ENCODE data around the gene FLACC1.

The FLACC1 gene

DNA sequence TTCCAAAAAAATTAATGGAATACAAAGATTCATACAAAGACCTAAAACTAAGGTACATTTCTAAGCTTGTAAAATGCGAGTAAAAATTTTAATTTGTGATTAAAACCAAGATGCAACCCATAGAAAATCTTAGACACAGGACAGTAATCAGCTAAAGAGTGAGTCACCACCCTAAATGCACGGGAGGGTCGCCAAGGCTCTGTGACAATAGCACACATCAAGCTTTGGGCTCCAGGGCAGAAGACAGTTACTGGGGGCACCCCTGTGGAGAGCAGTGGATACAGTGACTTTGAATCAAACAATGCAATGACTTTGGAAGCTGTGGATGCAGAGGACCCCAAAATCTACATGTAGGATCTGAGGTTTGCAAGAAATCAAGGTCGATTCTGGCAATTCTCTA lies 7.5 kb downstream of the FLACC1 start:
- H3K4me3 ChIP-seq (ENCODE audit: low read length), result no peak overlapping the region
- no peak for DNase-seq (ENCODE audit: low read depth)
- TF ChIP-seq, protein P1, sequence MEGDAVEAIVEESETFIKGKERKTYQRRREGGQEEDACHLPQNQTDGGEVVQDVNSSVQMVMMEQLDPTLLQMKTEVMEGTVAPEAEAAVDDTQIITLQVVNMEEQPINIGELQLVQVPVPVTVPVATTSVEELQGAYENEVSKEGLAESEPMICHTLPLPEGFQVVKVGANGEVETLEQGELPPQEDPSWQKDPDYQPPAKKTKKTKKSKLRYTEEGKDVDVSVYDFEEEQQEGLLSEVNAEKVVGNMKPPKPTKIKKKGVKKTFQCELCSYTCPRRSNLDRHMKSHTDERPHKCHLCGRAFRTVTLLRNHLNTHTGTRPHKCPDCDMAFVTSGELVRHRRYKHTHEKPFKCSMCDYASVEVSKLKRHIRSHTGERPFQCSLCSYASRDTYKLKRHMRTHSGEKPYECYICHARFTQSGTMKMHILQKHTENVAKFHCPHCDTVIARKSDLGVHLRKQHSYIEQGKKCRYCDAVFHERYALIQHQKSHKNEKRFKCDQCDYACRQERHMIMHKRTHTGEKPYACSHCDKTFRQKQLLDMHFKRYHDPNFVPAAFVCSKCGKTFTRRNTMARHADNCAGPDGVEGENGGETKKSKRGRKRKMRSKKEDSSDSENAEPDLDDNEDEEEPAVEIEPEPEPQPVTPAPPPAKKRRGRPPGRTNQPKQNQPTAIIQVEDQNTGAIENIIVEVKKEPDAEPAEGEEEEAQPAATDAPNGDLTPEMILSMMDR (conservative IDR thresholded peaks at IDR 0.05; ENCODE audit: low read length), result no peak

- no peak overlapping the region for H3K4me3 ChIP-seq (ENCODE audit: low read length)
- TF ChIP-seq, protein P1 (conservative IDR thresholded peaks at IDR 0.05; ENCODE audit: low read length), result no peak
- no peak for DNase-seq (ENCODE audit: low read depth)
These were observed 8.4 kb downstream of the FLACC1 start for GRCh38 chr2:201348758-201349157.

DNA sequence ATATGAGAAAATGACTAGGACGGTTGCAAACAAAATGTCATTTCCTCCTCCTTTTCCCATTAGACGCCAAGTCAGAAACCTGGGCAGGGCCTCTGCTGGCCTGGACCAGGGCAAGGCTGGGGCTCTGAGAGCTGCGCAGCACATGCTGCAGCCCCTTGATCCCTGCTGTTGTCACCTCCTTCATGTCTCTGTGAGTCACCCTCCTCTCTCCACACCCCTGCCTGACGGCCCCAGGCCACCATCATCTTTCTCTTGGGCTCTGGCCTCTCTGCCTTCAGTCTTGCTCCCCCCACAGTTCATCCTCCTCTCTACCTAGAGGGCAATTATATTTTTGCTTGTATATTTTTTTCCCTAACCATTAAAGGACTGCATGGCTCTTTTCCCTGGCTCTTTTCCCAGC lies 10.0 kb downstream of the FLACC1 start:
- TF ChIP-seq, protein P1 (conservative IDR thresholded peaks at IDR 0.05; ENCODE audit: low read length), result no peak
- DNase-seq (ENCODE audit: low read depth), result no peak
- no peak overlapping the region for H3K4me3 ChIP-seq (ENCODE audit: low read length)

- H3K4me3 ChIP-seq (ENCODE audit: low read length), result no peak overlapping the region
- DNase-seq (ENCODE audit: low read depth), result no peak
- TF ChIP-seq, protein P1 (conservative IDR thresholded peaks at IDR 0.05; ENCODE audit: low read length), result no peak
These were observed 11.4 kb downstream of the FLACC1 start for GRCh38 chr2:201345625-201346213.

GRCh38 chr2:201344663-201345366 lies 12.3 kb downstream of the FLACC1 start:
- TF ChIP-seq, protein P1 (conservative IDR thresholded peaks at IDR 0.05; ENCODE audit: low read length), result peak; percentile 3; the same call in 1 of the 2 replicates
- no peak overlapping the region for H3K4me3 ChIP-seq (ENCODE audit: low read length)
- DNase-seq (ENCODE audit: low read depth), result no peak

DNA sequence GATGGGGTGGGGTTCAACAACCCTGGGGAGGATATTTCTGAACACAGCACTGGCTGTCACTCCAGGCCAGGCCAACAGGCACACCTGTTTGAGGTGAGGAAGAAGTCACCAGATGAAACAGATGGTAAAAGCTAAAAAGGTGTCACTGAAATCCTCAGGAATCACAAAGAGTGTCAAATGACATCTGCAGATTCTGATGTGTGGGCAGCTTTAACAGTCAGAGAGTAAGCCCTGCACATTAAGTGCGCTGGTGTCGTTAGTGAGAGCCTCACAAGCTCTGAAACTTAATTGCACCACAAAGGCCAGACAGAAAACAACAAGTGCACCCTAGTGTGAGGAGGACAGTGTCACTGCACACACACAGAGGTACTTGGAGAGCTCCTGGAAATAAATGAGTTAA lies 13.6 kb downstream of the FLACC1 start:
- TF ChIP-seq, protein P1 (conservative IDR thresholded peaks at IDR 0.05; ENCODE audit: low read length), result no peak
- DNase-seq (ENCODE audit: low read depth), result no peak
- H3K4me3 ChIP-seq (ENCODE audit: low read length), result no peak overlapping the region

- no peak for DNase-seq (ENCODE audit: low read depth)
- TF ChIP-seq, protein P1 (conservative IDR thresholded peaks at IDR 0.05; ENCODE audit: low read length), result no peak
- no peak overlapping the region for H3K4me3 ChIP-seq (ENCODE audit: low read length)
These were observed 14.2 kb downstream of the FLACC1 start for GRCh38 chr2:201342923-201343322.

Data from AG10803 (cell line).